Glomerular visceral epithelial cell (primary cell): ENCODE data around the gene E2F1.
A peak's percentile ranks its signal among the peaks of the same experiment; 100 is the strongest.
"Not testable (repeated sequence)": the region's sequence is repeated elsewhere in the genome, so short reads cannot be mapped to it uniquely, and the experiment has no call there.

ENCODE experiments used
- DNase-seq: peaks from one replicate; pipeline ENCODE4 v3.0.0-alpha.2; 2016; ENCODE audit errors: extremely low spot score

Gene E2F1

GRCh38 chr20:33710681-33711445, 24.7 kb upstream of the E2F1 start:
- DNase-seq = no peak

GRCh38 chr20:33709905-33710541, 23.8 kb upstream of the E2F1 start:
- DNase-seq = no peak

- no peak for DNase-seq
Observed at GRCh38 chr20:33709398-33709797, 23.2 kb upstream of the E2F1 start.

DNA sequence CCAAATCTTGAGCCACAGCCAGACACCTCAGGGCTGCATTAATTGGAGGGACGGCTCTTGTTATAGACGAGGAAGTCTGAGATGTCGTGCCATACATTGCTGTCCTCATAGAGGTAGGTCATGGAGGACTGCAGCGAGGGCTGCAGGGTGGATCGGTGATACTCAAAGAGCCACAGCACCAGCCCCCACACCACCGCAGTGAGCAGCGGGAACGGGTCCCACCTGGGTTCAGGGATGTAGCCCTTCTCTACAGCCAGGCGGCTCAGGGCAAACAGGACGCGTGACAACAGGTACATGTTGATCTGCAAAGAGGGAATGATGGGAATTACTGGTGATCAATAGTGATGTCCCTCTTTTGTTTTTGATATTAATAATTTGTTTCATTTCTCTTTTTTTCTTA, 21.5 kb upstream of the E2F1 start:
- DNase-seq = no peak

DNA sequence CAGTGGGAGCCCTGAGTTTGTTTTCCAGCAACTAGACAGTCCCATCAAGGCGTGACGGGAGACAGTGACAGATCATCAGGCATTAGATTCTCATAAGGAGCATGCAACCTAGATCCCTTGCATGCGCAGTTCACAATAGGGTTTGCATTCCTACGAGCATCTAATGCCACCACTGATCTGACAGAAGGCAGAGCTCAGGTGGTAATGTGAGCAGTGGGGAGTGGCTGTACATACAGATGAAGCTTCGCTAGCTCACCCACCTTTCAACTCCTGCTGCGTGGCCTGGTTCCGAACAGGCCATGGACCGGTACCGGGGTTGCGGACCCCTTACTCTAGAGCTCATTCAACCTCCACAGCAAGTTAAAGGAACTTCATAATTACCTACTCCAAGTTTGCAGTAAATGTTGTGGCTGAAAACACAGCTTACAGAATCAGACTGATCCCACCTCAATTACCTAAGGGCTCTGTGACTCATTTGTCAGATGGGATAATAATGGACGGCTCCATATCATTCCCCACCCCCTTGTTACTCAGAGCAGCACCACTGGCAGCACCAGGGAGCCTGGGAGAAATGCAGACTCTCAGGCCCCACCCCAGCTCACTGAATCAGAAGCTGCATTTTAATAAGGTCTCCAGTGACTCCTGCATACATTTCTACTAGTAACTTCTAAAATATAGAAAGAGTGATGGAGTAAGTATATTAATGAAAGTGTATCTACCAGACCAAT, 18.2 kb upstream of the E2F1 start:
- DNase-seq = no peak

- DNase-seq = no peak
Observed at GRCh38 chr20:33703498-33704137, 17.4 kb upstream of the E2F1 start.

DNA sequence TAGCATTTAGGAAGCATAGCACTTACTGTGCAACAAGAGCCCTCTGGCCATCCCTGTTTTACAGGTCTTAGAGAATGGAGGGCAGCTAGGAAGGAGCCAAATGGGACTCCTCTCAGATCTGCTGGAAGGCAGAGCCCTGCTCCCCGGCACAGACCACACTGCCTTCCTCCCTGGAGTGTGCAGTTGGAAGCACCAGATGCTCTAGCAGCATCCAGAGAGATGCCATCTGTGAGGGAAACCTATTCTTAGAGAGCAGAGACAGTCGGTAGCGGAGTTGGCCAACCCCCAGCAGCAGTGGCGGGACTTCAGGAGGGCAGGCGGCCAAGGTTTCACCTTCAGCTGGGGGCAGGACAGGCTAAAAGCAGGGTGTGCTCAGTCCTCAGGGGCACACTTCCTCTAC, 16.7 kb upstream of the E2F1 start:
- no peak for DNase-seq

DNA sequence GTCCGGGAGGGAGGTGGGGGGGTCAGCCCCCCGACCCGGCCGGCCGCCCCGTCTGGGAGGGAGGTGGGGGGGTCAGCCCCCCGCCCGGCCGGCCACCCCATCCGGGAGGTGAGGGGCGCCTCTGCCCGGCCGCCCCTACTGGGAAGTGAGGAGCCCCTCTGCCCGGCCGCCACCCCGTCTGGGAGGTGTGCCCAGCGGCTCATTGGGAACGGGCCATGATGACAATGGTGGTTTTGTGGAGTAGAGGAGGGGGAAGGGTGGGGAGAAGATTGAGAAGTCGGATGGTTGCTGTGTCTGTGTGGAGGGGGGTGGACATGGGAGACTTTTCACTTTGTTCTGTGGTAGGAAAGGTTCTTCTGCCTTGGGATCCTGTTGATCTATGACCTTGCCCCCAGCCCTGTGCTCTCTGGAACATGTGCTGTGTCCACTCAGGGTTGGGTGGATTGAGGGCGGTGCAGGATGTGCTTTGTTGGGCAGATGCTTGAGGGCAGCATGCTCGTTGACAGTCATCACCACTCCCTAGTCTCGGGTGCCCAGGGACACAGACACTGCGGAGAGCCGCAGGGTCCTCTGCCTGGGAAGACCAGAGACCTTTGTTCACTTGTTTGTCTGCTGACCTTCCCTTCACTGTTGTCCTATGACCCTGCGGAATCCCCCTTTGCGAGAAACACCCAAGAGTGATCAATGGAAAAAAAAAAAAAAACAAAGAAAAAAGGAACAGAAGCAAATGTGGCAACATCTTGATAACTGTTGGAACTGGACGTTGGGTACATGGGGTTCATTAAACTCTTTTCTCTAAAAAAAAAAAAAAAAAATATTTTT, 15.7 kb upstream of the E2F1 start:
- no peak for DNase-seq

- not testable (repeated sequence) for DNase-seq
Observed at GRCh38 chr20:33700696-33701441, 14.7 kb upstream of the E2F1 start.

DNA sequence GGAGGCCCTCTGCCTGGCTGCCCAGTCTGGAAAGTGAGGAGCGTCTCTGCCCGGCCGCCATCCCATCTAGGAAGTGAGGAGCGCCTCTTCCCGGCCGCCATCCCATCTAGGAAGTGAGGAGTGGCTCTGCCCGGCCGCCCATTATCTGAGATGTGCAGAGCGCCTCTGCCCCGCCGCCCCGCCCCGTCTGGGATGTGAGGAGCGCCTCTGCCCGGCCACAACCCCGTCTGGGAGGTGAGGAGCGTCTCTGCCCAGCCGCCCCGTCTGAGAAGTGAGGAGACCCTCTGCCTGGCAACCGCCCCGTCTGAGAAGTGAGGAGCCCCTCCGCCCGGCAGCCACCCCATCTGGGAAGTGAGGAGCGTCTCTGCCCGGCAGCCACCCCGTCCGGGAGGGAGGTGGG, 12.8 kb upstream of the E2F1 start:
- not testable (repeated sequence) for DNase-seq

DNA sequence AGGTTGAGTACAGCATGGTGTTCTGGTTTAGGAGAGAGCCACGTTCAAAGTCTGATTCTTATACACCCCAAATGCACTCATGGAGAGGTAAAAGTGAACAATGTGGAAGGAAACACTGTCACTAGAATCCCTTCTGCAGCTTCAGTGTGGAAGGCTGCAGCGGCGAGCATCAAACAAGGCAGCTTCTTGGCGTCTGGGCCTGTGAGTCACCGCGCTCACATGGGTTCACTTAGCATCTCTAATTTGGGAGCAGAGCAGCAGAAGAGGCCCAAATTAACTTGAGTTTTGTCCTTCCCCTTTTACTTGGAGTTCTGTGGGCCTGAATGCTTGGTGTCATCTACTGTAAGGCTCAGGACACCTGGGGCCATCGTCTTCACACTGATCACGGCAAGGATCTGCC, 10.9 kb upstream of the E2F1 start:
- DNase-seq = no peak

DNA sequence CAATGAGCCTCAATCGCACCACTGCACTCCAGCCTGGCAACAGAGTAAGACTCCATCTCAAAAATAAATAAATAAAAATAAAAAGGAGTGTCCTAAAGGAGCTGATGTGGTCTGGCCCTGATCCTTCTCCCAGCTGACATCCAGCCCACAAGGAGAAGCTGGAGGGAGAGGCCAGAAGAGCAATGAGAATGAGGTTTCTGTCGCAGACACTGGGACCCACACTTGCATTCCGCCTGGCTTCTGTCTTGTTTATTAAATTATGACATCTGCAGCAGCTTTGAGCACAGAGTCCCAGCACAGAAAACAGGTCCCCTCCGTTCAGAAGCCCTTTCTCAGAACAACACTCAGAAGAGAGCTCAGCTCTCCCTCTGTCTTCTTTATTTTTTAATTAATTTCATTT, 10.3 kb upstream of the E2F1 start:
- DNase-seq = no peak

DNA sequence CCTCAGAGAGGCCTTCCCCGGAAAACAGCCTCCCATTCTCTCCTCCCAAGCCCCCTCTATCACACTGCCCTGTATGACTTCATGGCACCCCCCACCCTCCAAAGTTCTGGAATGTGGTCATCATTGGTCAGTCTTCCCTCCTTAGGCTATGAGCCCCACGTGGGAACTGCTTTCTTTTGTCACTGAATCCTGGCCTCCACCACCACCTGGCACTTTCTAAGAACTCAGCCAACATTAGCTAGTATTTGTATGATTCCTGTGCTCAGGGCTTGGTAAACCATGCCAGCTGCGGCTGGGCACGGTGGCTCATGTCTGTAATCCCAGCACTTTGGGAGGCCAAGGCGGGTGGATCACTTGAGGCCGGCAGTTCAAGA, 8.4 kb upstream of the E2F1 start:
- DNase-seq = no peak

DNA sequence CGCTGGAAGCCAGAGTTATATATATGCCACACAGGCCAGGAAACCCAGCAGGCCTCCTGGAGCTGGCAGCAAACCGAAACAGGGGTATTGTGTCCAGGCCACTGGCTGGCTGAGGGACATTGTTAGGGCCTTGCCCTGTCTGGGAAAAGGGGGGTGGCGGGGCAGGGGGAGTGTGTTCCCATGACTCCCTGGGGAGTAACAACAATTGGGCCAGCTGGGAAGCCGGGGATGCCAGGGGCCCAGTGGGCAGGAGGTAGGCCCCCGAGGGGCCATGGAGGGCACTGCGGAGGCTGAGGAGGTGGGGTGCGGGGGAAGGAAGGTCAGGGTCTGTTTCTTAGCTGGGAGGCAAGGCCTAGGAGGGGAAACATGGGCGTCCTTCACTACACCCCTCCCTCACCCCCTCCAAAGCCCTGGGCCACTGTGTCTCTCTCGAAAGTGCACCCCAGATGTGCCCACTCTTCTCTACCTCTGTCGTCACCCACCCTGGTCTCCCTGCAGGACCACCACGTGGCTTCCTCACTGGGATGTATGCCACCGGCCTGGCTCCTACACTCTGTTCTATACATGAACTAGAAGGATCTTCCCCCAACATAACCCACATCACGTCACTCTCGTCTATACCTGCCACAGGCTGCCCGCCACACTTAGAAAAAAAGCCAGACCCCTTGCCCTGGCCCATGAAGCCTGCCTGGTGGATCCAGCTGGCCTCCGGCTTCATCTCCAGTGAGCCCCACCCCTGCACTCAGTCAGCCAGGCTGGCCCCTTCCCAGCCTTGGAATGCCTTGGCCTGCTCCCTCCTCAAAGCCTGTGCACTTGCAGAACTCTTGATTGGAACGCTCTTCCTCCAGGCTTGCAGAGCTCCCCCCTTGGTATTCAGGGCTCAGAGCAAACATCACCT, 7.8 kb upstream of the E2F1 start:
- DNase-seq = no peak

- DNase-seq = no peak
Observed at GRCh38 chr20:33693289-33693688, 7.1 kb upstream of the E2F1 start.

- peak; percentile 63 for DNase-seq
Observed at GRCh38 chr20:33689973-33690372, 3.8 kb upstream of the E2F1 start.

DNA sequence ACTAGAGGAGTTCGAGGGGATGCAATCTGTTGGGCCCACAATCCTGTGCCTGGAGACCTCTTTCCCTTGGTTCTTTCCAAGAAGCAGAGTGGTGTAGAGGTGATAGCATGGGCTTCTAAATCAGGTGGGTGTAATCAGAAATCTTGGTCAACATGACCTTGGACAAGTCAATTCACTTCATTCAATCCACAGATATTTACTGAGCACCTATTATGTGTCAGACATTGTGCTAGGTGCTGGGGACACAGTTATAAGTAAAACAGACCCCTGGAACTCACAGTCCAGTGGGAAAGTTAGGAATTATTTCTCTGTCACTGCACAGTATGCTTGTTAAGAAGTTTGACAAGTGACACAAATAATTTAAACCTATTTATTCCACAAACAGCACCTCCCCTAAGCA, 3.3 kb upstream of the E2F1 start:
- no peak for DNase-seq

GRCh38 chr20:33688938-33689424, 2.8 kb upstream of the E2F1 start:
- no peak for DNase-seq
